HEK293T (cell line): ENCODE results near the gene EPC1.

Source experiments
- ELF4 ChIP-seq: fragments of 450-650 bp; IDR thresholded peaks from 2 replicates; pipeline ENCODE4 v1.6.1; 2017; ENCODE audit warnings: antibody characterized with exemption
- FOXA1 ChIP-seq: fragments of 450-650 bp; IDR thresholded peaks from 2 replicates; pipeline ENCODE4 v1.6.1; 2016; ENCODE audit warnings: mild to moderate bottlenecking
- FOXM1 ChIP-seq: fragments of 450-650 bp; IDR thresholded peaks from 2 replicates; pipeline ENCODE4 v1.6.1; 2017; ENCODE audit warnings: mild to moderate bottlenecking, borderline replicate concordance
- HDGF ChIP-seq: fragments of 450-650 bp; IDR thresholded peaks from 2 replicates; pipeline ENCODE4 v1.6.1; 2017; ENCODE audit warnings: antibody characterized with exemption, borderline replicate concordance
- L3MBTL2 ChIP-seq: fragments of 450-650 bp; conservative IDR thresholded peaks from 2 replicates; pipeline ENCODE4 v1.6.1; 2016; ENCODE audit warnings: mild to moderate bottlenecking
- SP1 ChIP-seq: fragments of 450-650 bp; IDR thresholded peaks from 2 replicates; pipeline ENCODE4 v1.6.1; 2017
- SUZ12 ChIP-seq: fragments of 450-650 bp; IDR thresholded peaks from 2 replicates; pipeline ENCODE4 v1.6.1; 2016; ENCODE audit warnings: mild to moderate bottlenecking
- ZNF384 ChIP-seq: fragments of 450-650 bp; IDR thresholded peaks from 2 replicates; pipeline ENCODE4 v1.6.1; 2016
- TF ChIP-seq, protein P1 (sequence below): fragments of 450-650 bp; IDR thresholded peaks from 2 replicates; pipeline ENCODE4 v1.6.1; 2016

DNA sequence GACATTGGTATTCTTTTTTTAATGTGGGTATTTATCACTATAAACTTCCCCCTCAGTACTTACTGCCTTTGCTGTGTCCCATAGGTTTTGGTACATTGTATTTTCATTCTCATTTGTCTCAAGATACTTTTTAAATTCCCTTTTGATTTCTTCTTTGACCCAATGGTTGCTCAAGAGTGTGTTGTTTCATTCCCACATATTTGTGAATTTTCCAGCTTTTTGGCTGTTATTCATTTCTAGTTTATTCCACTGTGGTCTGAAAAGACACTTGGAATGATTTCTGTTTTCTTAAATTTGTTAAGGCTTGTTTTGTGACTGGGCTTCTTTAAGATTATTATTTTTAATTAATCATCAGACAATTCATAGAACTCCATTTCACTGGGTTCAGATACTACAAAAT lies 105.0 kb downstream of the EPC1 start:
- TF ChIP-seq L3MBTL2 (no peak), SP1 (no peak), FOXM1 (no peak), FOXA1 (no peak), HDGF (no peak), SUZ12 (no peak), ELF4 (no peak), ZNF384 (no peak)
- TF ChIP-seq, protein P1, sequence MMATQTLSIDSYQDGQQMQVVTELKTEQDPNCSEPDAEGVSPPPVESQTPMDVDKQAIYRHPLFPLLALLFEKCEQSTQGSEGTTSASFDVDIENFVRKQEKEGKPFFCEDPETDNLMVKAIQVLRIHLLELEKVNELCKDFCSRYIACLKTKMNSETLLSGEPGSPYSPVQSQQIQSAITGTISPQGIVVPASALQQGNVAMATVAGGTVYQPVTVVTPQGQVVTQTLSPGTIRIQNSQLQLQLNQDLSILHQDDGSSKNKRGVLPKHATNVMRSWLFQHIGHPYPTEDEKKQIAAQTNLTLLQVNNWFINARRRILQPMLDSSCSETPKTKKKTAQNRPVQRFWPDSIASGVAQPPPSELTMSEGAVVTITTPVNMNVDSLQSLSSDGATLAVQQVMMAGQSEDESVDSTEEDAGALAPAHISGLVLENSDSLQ = no peak
